Measurements from ENCODE around the gene CRAT.

DNA sequence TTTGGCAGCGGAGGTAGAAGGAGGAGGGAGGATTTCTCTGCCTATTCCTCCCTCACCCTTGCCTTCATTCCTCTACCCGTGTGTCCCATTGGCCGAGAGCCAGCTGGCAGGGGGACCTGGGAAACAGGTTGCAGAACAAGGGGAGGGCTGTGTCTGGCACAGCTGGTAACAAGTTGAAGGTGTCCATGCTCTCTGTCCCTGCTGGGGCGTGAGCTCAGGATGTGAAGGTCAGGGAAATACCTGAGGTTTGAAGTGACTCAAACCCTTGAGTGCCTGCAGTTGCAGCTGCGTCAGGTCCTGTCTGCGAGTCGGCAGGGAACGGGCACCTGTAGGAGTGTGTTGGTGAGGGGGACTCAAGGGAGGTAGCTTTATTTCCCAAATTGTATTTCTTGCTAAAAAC is 58.0 kb downstream of the CRAT start:
- TF ChIP-seq, protein P1, sequence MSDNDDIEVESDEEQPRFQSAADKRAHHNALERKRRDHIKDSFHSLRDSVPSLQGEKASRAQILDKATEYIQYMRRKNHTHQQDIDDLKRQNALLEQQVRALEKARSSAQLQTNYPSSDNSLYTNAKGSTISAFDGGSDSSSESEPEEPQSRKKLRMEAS (IDR thresholded peaks at IDR 0.05): peak; percentile 87
- TF ChIP-seq, protein P2, sequence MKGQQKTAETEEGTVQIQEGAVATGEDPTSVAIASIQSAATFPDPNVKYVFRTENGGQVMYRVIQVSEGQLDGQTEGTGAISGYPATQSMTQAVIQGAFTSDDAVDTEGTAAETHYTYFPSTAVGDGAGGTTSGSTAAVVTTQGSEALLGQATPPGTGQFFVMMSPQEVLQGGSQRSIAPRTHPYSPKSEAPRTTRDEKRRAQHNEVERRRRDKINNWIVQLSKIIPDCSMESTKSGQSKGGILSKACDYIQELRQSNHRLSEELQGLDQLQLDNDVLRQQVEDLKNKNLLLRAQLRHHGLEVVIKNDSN (IDR thresholded peaks at IDR 0.05): peak; percentile 57; the same call in 1 of the 2 replicates
- TF ChIP-seq YY1 (IDR thresholded peaks at IDR 0.05; ENCODE audit: low read depth) (peak; percentile 47; the same call in 1 of the 2 replicates), EP300 (IDR thresholded peaks at IDR 0.05; ENCODE audit: borderline replicate concordance) (peak; percentile 85), TAF1 (IDR thresholded peaks at IDR 0.05; ENCODE audit: low read depth) (no peak), CREB1 (IDR thresholded peaks at IDR 0.05; ENCODE audit: low read depth) (0 out of 2 replicates have a peak, but pooled peaks have one; percentile 19), RAD21 (IDR thresholded peaks at IDR 0.05; ENCODE audit: low read depth) (peak; percentile 35; the same call in 1 of the 2 replicates), NFIC (IDR thresholded peaks at IDR 0.05) (peak; percentile 100), FOXM1 (IDR thresholded peaks at IDR 0.05; ENCODE audit: borderline replicate concordance, low read depth) (0 out of 2 replicates have a peak, but pooled peaks have one; percentile 34), EGR1 (IDR thresholded peaks at IDR 0.05) (no peak), TCF12 (IDR thresholded peaks at IDR 0.05; ENCODE audit: low read depth) (peak; percentile 96), TEAD4 (IDR thresholded peaks at IDR 0.05) (peak; percentile 87)
- TF ChIP-seq, protein P3, sequence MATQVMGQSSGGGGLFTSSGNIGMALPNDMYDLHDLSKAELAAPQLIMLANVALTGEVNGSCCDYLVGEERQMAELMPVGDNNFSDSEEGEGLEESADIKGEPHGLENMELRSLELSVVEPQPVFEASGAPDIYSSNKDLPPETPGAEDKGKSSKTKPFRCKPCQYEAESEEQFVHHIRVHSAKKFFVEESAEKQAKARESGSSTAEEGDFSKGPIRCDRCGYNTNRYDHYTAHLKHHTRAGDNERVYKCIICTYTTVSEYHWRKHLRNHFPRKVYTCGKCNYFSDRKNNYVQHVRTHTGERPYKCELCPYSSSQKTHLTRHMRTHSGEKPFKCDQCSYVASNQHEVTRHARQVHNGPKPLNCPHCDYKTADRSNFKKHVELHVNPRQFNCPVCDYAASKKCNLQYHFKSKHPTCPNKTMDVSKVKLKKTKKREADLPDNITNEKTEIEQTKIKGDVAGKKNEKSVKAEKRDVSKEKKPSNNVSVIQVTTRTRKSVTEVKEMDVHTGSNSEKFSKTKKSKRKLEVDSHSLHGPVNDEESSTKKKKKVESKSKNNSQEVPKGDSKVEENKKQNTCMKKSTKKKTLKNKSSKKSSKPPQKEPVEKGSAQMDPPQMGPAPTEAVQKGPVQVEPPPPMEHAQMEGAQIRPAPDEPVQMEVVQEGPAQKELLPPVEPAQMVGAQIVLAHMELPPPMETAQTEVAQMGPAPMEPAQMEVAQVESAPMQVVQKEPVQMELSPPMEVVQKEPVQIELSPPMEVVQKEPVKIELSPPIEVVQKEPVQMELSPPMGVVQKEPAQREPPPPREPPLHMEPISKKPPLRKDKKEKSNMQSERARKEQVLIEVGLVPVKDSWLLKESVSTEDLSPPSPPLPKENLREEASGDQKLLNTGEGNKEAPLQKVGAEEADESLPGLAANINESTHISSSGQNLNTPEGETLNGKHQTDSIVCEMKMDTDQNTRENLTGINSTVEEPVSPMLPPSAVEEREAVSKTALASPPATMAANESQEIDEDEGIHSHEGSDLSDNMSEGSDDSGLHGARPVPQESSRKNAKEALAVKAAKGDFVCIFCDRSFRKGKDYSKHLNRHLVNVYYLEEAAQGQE (IDR thresholded peaks at IDR 0.05; ENCODE audit: low read depth): no peak

Data from Ishikawa (cell line).